Endothelial cell of umbilical vein (primary cell): ENCODE data around the gene SQOR. TPM values are rescaled to one million over a fixed set of nuclear protein-coding genes. Genes with fewer than 3 reads are reported as not detected.

Experiments
- BruUV-seq: library from RNA; stranded (reverse); fragments of 400-500 nt; replicated peaks from 2 replicates; lab custom pipeline; 2021; lab: Mats Ljungman, UMichigan
- CTCF ChIA-PET: fragments of 300-600, 350-600 bp; sonication (Branson Sonifier 250); formaldehyde crosslinking; loops from one replicate; lab custom pipeline; 2021; ENCODE audit warnings: antibody characterized with exemption, inconsistent platforms; lab: Charles Lee
- POLR2A ChIA-PET: fragments of 300-600, 350-600 bp; sonication (Branson Sonifier 250); formaldehyde crosslinking; loops from one replicate; lab custom pipeline; 2021; ENCODE audit warnings: antibody characterized with exemption, inconsistent platforms; lab: Charles Lee
- DNase-seq: peaks from one replicate; pipeline ENCODE4 v3.0.0-alpha.2; 2011; ENCODE audit warnings: low read depth, low spot score
- FAIRE-seq: peaks from 2 replicates; lab custom pipeline; 2011; peaks lifted over from hg19 to GRCh38; lab: Jason Lieb, UNC
- H2AFZ ChIP-seq: 2 replicates; pipeline ENCODE4 v1.6.0; 2012; ENCODE audit warnings: low read depth, low read length, control low read depth, inconsistent platforms
- H3K27ac ChIP-seq: 2 replicates; pipeline ENCODE4 v1.5.1; 2011; ENCODE audit warnings: low read depth, mild to moderate bottlenecking, control low read depth, low read length, moderate library complexity; ENCODE audit not compliant: insufficient read depth
- H3K27me3 ChIP-seq, 2 experiments: 2 replicates each; pipeline versions ENCODE4 v1.6.0 to v1.6.1; 2011; ENCODE audit warnings: low read length in 2 of 2, mixed read lengths in 1 of 2; ENCODE audit not compliant: control insufficient read depth in 2 of 2, insufficient read depth in 2 of 2
- H3K36me3 ChIP-seq, 2 experiments: 2 replicates in 1 of 2; 3 replicates in 1 of 2; pipeline ENCODE4 v1.5.1; 2011; ENCODE audit warnings: low read length in 2 of 2, mild to moderate bottlenecking in 1 of 2, moderate library complexity in 1 of 2; ENCODE audit not compliant: control insufficient read depth in 2 of 2, insufficient read depth in 2 of 2; ENCODE audit errors: extremely low read depth in 1 of 2
- H3K4me1 ChIP-seq: 3 replicates; pipeline ENCODE4 v1.5.1; 2011; ENCODE audit warnings: mild to moderate bottlenecking, low read length; ENCODE audit not compliant: control insufficient read depth, insufficient read depth; ENCODE audit errors: extremely low read depth
- H3K4me2 ChIP-seq: 2 replicates; pipeline ENCODE4 v1.6.1; 2011; ENCODE audit warnings: low read length, control low read depth, mixed read lengths; ENCODE audit not compliant: insufficient read depth
- H3K4me3 ChIP-seq, 3 experiments: fragments of 200-600 bp in 1 of 3; sonication (generic), shearing (Covaris generic) in 1 of 3; replicated peaks in 1 of 3; 2 replicates each; pipeline ENCODE4 v1.5.1; 2011 to 2016; ENCODE audit warnings: control low read depth in 3 of 3, low read length in 3 of 3, mild to moderate bottlenecking in 2 of 3, inconsistent platforms in 1 of 3, low read depth in 1 of 3, moderate library complexity in 1 of 3; ENCODE audit not compliant: insufficient read depth in 1 of 3
- H3K79me2 ChIP-seq: 2 replicates; pipeline ENCODE4 v1.6.0; 2012; ENCODE audit warnings: low read length, inconsistent platforms; ENCODE audit not compliant: control insufficient read depth, insufficient read depth
- H3K9ac ChIP-seq: replicated peaks from 2 replicates; pipeline ENCODE3; 2011; ENCODE audit warnings: low read length, control low read depth; ENCODE audit not compliant: insufficient read depth; ENCODE audit errors: extremely low read depth
- H3K9me1 ChIP-seq: replicated peaks from 3 replicates; pipeline ENCODE4 v1.6.0; 2011; ENCODE audit warnings: mild to moderate bottlenecking, low read length; ENCODE audit not compliant: control insufficient read depth, insufficient read depth; ENCODE audit errors: extremely low read depth
- H3K9me3 ChIP-seq: replicated peaks from 2 replicates; pipeline ENCODE4 v1.5.1; 2012; ENCODE audit warnings: low read length, inconsistent platforms; ENCODE audit not compliant: control insufficient read depth, insufficient read depth
- H4K20me1 ChIP-seq: replicated peaks from 2 replicates; pipeline ENCODE3; 2011; ENCODE audit warnings: mild to moderate bottlenecking, low read length; ENCODE audit not compliant: control insufficient read depth, insufficient read depth; ENCODE audit errors: extremely low read depth
- CTCF ChIP-seq, 2 donors: IDR thresholded peaks; 1 replicate in 1 of 2; 2 replicates in 1 of 2; pipeline ENCODE4 v1.5.1; 2011; ENCODE audit warnings: low read length in 2 of 2, mild to moderate bottlenecking in 2 of 2, moderate library complexity in 2 of 2, control low read depth in 1 of 2, inconsistent platforms in 1 of 2, low read depth in 1 of 2; ENCODE audit not compliant: insufficient read depth in 1 of 2; ENCODE audit errors: extremely low read depth in 1 of 2
- EZH2 ChIP-seq: IDR thresholded peaks from 2 replicates; pipeline ENCODE4 v1.6.1; 2012; ENCODE audit warnings: borderline replicate concordance, low read depth, mild to moderate bottlenecking, moderate library complexity, low read length, inconsistent platforms; ENCODE audit not compliant: severe bottlenecking
- FOS ChIP-seq: IDR thresholded peaks from 2 replicates; pipeline ENCODE4 v1.6.1; 2011; ENCODE audit warnings: mild to moderate bottlenecking, low read length, moderate library complexity, borderline replicate concordance; ENCODE audit not compliant: insufficient read depth
- GATA2 ChIP-seq: IDR thresholded peaks from 2 replicates; pipeline ENCODE4 v1.7.0; 2011; ENCODE audit warnings: low read depth, mild to moderate bottlenecking, moderate library complexity, mixed read lengths, low read length; ENCODE audit not compliant: insufficient read length, insufficient read depth
- JUN ChIP-seq: IDR thresholded peaks from 2 replicates; pipeline ENCODE4 v1.6.1; 2011; ENCODE audit warnings: borderline replicate concordance, low read depth; ENCODE audit not compliant: insufficient read length, insufficient read depth
- MYC ChIP-seq: IDR thresholded peaks from one replicate; pipeline ENCODE4 v1.6.1; 2011; ENCODE audit warnings: mild to moderate bottlenecking, low read depth, low read length
- POLR2A ChIP-seq: IDR thresholded peaks from 2 replicates; pipeline ENCODE4 v1.6.1; 2012; ENCODE audit warnings: low read depth, mild to moderate bottlenecking, control low read depth, low read length
- POLR2AphosphoS5 ChIP-seq: IDR thresholded peaks from 2 replicates; pipeline ENCODE4 v1.6.1; 2012; ENCODE audit warnings: low read depth, mild to moderate bottlenecking, control low read depth, low read length, moderate library complexity; ENCODE audit not compliant: insufficient read depth
- dilution Hi-C: fragments of 300-500 bp; cut with MboI; formaldehyde crosslinking; loops from one replicate; pipeline ENCODE4 v1.15.0; 2019; ENCODE audit warnings: low sequenced_read_pairs; ENCODE audit not compliant: extremely low pct_ligation_motif_present
- intact Hi-C: fragments of 100-400 bp; cut with micrococcal nuclease; formaldehyde crosslinking; loops from one replicate; pipeline ENCODE4 v1.10.0; 2022
- polyA plus RNA-seq, 4 experiments: library from polyadenylated mRNA; depleted of rRNA in 3 of 4; stranded (reverse) in 3 of 4; unstranded in 1 of 4; fragments of >200 nt; gene quantifications; 2 replicates each; pipeline versions ENCODE4 v1.2.1 to v1.2.3, GENCODE V29; 2011 to 2012; ENCODE audit warnings: missing spikeins in 1 of 4
- total RNA-seq: library from RNA; stranded (reverse); gene quantifications from 2 replicates; pipeline ENCODE4 v1.2.3, GENCODE V29; 2021
- TF ChIP-seq, protein P1 (sequence below): IDR thresholded peaks from 2 replicates; pipeline ENCODE4 v1.6.1; 2011; ENCODE audit not compliant: insufficient read depth, insufficient read length

SQOR gene
- total and polyA plus RNA-seq, 2 donors (not counting 3 experiments of a cell fraction or from before 2014, with no cell fraction given), result 12.9 to 17.9 TPM

- no peak for FAIRE-seq
- no TSS peak for BruUV-seq
- DNase-seq, result no peak
- dilution Hi-C loops, result no loop called here
- H4K20me1 ChIP-seq, result no peaks in the 10 kb centered on the region
- TF ChIP-seq FOS (no peak), EZH2 (no peak), POLR2AphosphoS5 (no peak), POLR2A (no peak), MYC (no peak), CTCF (IDR thresholded peaks at IDR 0.05; ENCODE audit: extremely low read depth in 1 of 2, insufficient read depth in 1 of 2, low read depth in 1 of 2, low read length in 2 of 2) (no peak), JUN (no peak), GATA2 (no peak)
- TF ChIP-seq, protein P1, sequence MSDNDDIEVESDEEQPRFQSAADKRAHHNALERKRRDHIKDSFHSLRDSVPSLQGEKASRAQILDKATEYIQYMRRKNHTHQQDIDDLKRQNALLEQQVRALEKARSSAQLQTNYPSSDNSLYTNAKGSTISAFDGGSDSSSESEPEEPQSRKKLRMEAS, result no peak
- no peaks in the 10 kb centered on the region for H3K9me1 ChIP-seq
- H2AFZ ChIP-seq, result no peak overlapping the region
- H3K27ac ChIP-seq, result no peak overlapping the region
- no peak overlapping the region for H3K4me3 ChIP-seq
- H3K36me3 ChIP-seq, result peaks cover 0 to 2% of the 10 kb centered on the region in 2 experiments
- peaks cover 3% of the 10 kb centered on the region for H3K4me1 ChIP-seq
- no peak overlapping the region for H3K4me2 ChIP-seq
- intact Hi-C loops, result no loop called here
- no peaks in the 10 kb centered on the region for H3K27me3 ChIP-seq
- H3K9me3 ChIP-seq, result no peaks in the 10 kb centered on the region
- no peak overlapping the region for H3K9ac ChIP-seq
- CTCF ChIA-PET, result no interaction called here
- POLR2A ChIA-PET, result no interaction called here
- H3K79me2 ChIP-seq, result no peaks in the 10 kb centered on the region
Measured at GRCh38 chr15:45665261-45665660, 30.4 kb downstream of the SQOR start.
